A549 (cell line): ENCODE results near the gene PXK.

ENCODE experiments used
- CHD2 ChIP-seq: fragments of 150-350 bp; IDR thresholded peaks from 2 replicates; pipeline ENCODE4 v1.6.1; 2014; ENCODE audit warnings: low read length; ENCODE audit not compliant: partially characterized antibody
- CTCF ChIP-seq: fragments of >200 bp; sonication (Bioruptor Twin); formaldehyde crosslinking; IDR thresholded peaks from 3 replicates; pipeline ENCODE4 v1.5.1; 2016
- HDAC2 ChIP-seq: fragments of 200-600 bp; sonication (generic); IDR thresholded peaks from 2 replicates; pipeline ENCODE4 v1.6.1; 2016
- POLR2A ChIP-seq: IDR thresholded peaks from 2 replicates; pipeline ENCODE4 v1.6.1; 2012; ENCODE audit warnings: mild to moderate bottlenecking, low read length

GRCh38 chr3:58323529-58324390, 8.9 kb upstream of the PXK start:
- TF ChIP-seq CTCF (no peak), HDAC2 (no peak), POLR2A (no peak), CHD2 (no peak)
